Left ventricle myocardium inferior (tissue), 1 donor: ENCODE measurements around the gene CNTN4. TPM values are rescaled to one million over a fixed set of nuclear protein-coding genes. Genes with fewer than 3 reads are reported as not detected.
"Not testable (repeated sequence)": the region's sequence is repeated elsewhere in the genome, so short reads cannot be mapped to it uniquely, and the experiment has no call there.

ENCODE experiments used
- DNase-seq: peaks from one replicate; pipeline ENCODE4 v3.0.0-alpha.2; 2020
- H3K27ac ChIP-seq: fragments of 200-600 bp; replicated peaks from 2 replicates; pipeline ENCODE4 v1.8.0; 2021
- H3K27me3 ChIP-seq: fragments of 200-600 bp; 2 replicates; pipeline ENCODE4 v1.8.0; 2021; ENCODE audit warnings: low read depth
- H3K36me3 ChIP-seq: fragments of 200-600 bp; 2 replicates; pipeline ENCODE4 v1.8.0; 2021
- H3K4me1 ChIP-seq: fragments of 200-600 bp; 2 replicates; pipeline ENCODE4 v1.8.0; 2021
- H3K4me3 ChIP-seq: fragments of 200-600 bp; 2 replicates; pipeline ENCODE4 v1.8.0; 2021; ENCODE audit warnings: mild to moderate bottlenecking, moderate library complexity
- H3K9me3 ChIP-seq: fragments of 200-600 bp; replicated peaks from 2 replicates; pipeline ENCODE4 v1.8.0; 2021
- CTCF ChIP-seq: fragments of 200-600 bp; IDR thresholded peaks from 2 replicates; pipeline ENCODE4 v1.8.0; 2021; ENCODE audit warnings: antibody characterized with exemption, mild to moderate bottlenecking, borderline replicate concordance
- intact Hi-C: fragments of 100-400 bp; cut with micrococcal nuclease; formaldehyde crosslinking; loops from one replicate; pipeline ENCODE4 v1.11.0; 2022
- total RNA-seq: library from RNA; stranded (reverse); fragmentation: NEBNext Ultra II Directional; extraction: Animal tissue kit (Norgen Biotek cat#: 25700); gene quantifications from one replicate; pipeline ENCODE4 v1.2.1, GENCODE V29; 2021
- donor health status: DM: no; HTN: yes; CAD: no; lungs with severe emphysema.

The CNTN4 gene
- total RNA-seq, 1 donor from 2014 or later = 1.2 TPM

DNA sequence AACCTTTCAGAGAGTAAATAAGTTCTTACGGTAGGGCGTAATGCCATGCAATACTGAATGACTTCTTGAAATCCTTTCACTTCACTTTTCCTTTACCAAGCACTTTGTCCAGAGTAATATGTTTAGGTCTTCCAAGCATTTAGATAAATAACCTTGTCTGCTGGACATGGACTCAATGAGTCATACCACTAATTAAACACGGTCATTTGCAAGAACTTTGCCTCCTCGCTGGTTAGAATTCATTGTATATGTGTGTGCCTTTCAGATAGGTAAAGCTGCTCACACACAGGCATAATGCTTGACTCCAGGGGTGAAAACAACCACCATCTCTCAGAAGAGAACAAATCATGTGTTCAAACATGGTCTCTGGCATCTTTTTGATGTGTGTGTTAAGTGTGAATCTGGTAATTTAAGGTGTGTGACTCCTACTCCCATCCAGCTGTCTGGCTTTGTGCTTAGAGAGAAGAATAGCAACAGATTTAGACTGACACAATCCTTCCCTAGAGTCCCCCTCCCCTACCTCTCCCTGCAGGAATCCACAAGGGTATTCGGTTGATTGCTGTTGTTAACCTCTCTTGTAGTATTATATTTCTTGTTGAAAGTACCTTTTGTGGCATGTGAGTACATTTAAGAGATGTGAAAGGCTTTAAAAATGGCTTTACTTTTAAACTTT, 419.0 kb downstream of the CNTN4 start:
- H3K27ac ChIP-seq = no peak overlapping the region

DNA sequence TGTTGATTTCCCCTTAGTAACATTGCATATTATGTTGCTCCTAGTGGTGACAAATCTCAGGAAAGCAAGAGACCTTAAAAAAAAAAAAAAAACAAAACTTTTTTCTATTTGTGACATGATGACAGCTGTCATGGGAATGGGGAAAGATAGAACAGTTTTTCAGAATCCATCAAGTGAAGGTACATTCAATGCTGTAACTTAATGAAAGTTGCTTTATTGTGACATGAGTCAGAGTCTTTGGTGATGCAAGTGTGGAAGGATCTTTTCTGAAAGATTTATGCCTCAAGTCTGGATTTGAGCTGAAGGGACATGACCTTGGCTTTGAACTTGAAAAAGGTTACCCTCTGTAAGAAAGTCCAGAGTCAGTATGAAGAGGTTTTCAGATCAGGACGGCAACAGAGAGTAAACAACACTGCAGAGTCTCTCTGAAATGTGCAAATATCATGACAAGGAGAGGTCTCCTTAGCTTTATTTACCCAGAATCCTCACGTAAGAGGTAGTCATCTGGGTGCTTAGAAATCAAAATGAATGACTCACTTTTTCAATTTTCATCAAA, 424.7 kb downstream of the CNTN4 start:
- Histone ChIP-seq H3K27me3 (no peaks in the 10 kb centered on the region), H3K4me1 (no peaks in the 10 kb centered on the region), H3K9me3 (no peaks in the 10 kb centered on the region), H3K36me3 (no peaks in the 10 kb centered on the region), H3K27ac (no peak overlapping the region), H3K4me3 (no peak overlapping the region)
- DNase-seq = no peak
- TF ChIP-seq CTCF = no peak
- intact Hi-C loops = no loop called here

More for the DNA sequence above, 419.0 kb downstream of the CNTN4 start:
- peaks cover 3% of the 10 kb centered on the region for H3K27me3 ChIP-seq
- H3K9me3 ChIP-seq = no peaks in the 10 kb centered on the region
- no peaks in the 10 kb centered on the region for H3K36me3 ChIP-seq
- no peak for DNase-seq
- H3K4me3 ChIP-seq = no peak overlapping the region
- H3K4me1 ChIP-seq = no peaks in the 10 kb centered on the region
- intact Hi-C loops = no loop called here
- no peak for TF ChIP-seq CTCF

DNA sequence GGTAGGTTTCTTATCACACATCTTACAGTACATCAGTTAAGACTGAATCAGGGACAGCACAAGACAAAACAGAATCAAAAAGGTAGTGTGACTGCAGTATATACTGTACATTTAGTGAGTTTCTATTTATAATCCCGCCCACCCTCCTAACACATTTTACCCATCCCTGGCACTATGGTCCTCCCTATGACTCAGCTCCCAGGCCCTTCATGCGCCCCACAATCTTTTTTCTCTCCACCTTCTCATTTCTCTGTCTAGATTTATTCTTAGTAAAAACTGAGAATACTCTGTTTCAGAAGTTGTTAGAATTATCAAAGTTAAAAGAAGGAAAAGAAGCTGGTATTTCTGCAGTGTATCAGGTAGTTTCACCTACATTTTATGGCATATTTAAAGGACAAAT, 427.3 kb downstream of the CNTN4 start:
- TF ChIP-seq CTCF = no peak
- no peaks in the 10 kb centered on the region for H3K27me3 ChIP-seq
- H3K36me3 ChIP-seq = no peaks in the 10 kb centered on the region
- no peaks in the 10 kb centered on the region for H3K4me1 ChIP-seq
- intact Hi-C loops = no loop called here
- no peak for DNase-seq
- no peaks in the 10 kb centered on the region for H3K9me3 ChIP-seq
- no peak overlapping the region for H3K27ac ChIP-seq
- no peak overlapping the region for H3K4me3 ChIP-seq

- no peak overlapping the region for H3K4me3 ChIP-seq
- no peak for TF ChIP-seq CTCF
- DNase-seq = no peak
- no peaks in the 10 kb centered on the region for H3K36me3 ChIP-seq
- H3K27ac ChIP-seq = no peak overlapping the region
- no peaks in the 10 kb centered on the region for H3K27me3 ChIP-seq
- no peaks in the 10 kb centered on the region for H3K9me3 ChIP-seq
- intact Hi-C loops = no loop called here
- no peaks in the 10 kb centered on the region for H3K4me1 ChIP-seq
These were observed 428.3 kb downstream of the CNTN4 start for GRCh38 chr3:2526926-2527325.

- H3K36me3 ChIP-seq, H3K27me3 ChIP-seq, H3K4me3 ChIP-seq, H3K27ac ChIP-seq, intact Hi-C loops, DNase-seq, H3K9me3 ChIP-seq, H3K4me1 ChIP-seq: not testable (repeated sequence)
These were observed 428.7 kb downstream of the CNTN4 start for GRCh38 chr3:2527328-2527727.

GRCh38 chr3:2534767-2535166, 436.1 kb downstream of the CNTN4 start:
- H3K27me3 ChIP-seq, DNase-seq, H3K36me3 ChIP-seq, H3K9me3 ChIP-seq, intact Hi-C loops, H3K27ac ChIP-seq, H3K4me3 ChIP-seq, H3K4me1 ChIP-seq: not testable (repeated sequence)
